Neural progenitor cell (in vitro differentiated cells): ENCODE data around the gene PRDM16. TPM values are rescaled to one million over a fixed set of nuclear protein-coding genes. Genes with fewer than 3 reads are reported as not detected.

Source experiments
- DNase-seq: peaks from one replicate; pipeline ENCODE4 v3.0.0-alpha.2; 2016; ENCODE audit warnings: low spot score
- H2AFZ ChIP-seq: fragments of 200-600 bp; sonication (generic); replicated peaks from 2 replicates; pipeline ENCODE4 v1.6.1; 2016; ENCODE audit warnings: antibody characterized with exemption
- H3F3A ChIP-seq: fragments of 200-600 bp; sonication (generic); 2 replicates; pipeline ENCODE4 v1.6.1; 2016; ENCODE audit warnings: antibody characterized with exemption, low read depth
- H3K27ac ChIP-seq: fragments of 200-600 bp; sonication (generic); 2 replicates; pipeline ENCODE4 v1.5.1; 2016; ENCODE audit warnings: mild to moderate bottlenecking
- H3K27me3 ChIP-seq: fragments of 200-600 bp; sonication (generic); 2 replicates; pipeline ENCODE4 v1.6.1; 2016; ENCODE audit warnings: mild to moderate bottlenecking, moderate library complexity
- H3K36me3 ChIP-seq: fragments of 200-600 bp; sonication (generic); 2 replicates; pipeline ENCODE4 v1.5.1; 2016
- H3K4me1 ChIP-seq: fragments of 200-600 bp; sonication (generic); 2 replicates; pipeline ENCODE4 v1.6.1; 2016; ENCODE audit warnings: mixed run types
- H3K4me2 ChIP-seq: fragments of 200-600 bp; sonication (generic); 2 replicates; pipeline ENCODE4 v1.6.1; 2016
- H3K4me3 ChIP-seq: fragments of 200-600 bp; sonication (generic); 2 replicates; pipeline ENCODE4 v1.5.1; 2016
- H3K79me2 ChIP-seq: fragments of 200-600 bp; sonication (generic); 2 replicates; pipeline ENCODE4 v1.6.1; 2016; ENCODE audit warnings: low read depth
- H3K9ac ChIP-seq: fragments of 200-600 bp; sonication (generic); 2 replicates; pipeline ENCODE4 v1.6.1; 2016
- H3K9me3 ChIP-seq: fragments of 200-600 bp; sonication (generic); 2 replicates; pipeline ENCODE4 v1.5.1; 2016; ENCODE audit warnings: low read depth
- H4K20me1 ChIP-seq: fragments of 200-600 bp; sonication (generic); 2 replicates; pipeline ENCODE4 v1.6.1; 2016; ENCODE audit warnings: low read depth
- H3K27ac Mint-ChIP-seq: 3 replicates; pipeline ENCODE4 v1.8.0; 2021; ENCODE audit warnings: mixed read lengths
- H3K27me3 Mint-ChIP-seq: 2 replicates; pipeline ENCODE4 v1.8.0; 2022; ENCODE audit warnings: low read depth, mild to moderate bottlenecking, inconsistent platforms, moderate library complexity, mixed read lengths; ENCODE audit not compliant: insufficient read depth
- H3K36me3 Mint-ChIP-seq: 3 replicates; pipeline ENCODE4 v1.8.0; 2021; ENCODE audit warnings: mixed read lengths
- H3K4me1 Mint-ChIP-seq: 3 replicates; pipeline ENCODE4 v1.8.0; 2021; ENCODE audit warnings: mixed read lengths
- H3K4me3 Mint-ChIP-seq: 3 replicates; pipeline ENCODE4 v1.8.0; 2021; ENCODE audit warnings: mild to moderate bottlenecking, moderate library complexity, mixed read lengths
- H3K9me3 Mint-ChIP-seq: 3 replicates; pipeline ENCODE4 v1.8.0; 2020; ENCODE audit warnings: mixed read lengths
- EZH2 ChIP-seq: fragments of 200-600 bp; sonication (generic); IDR thresholded peaks from 2 replicates; pipeline ENCODE4 v1.6.1; 2017; ENCODE audit warnings: antibody characterized with exemption, mild to moderate bottlenecking, moderate library complexity
- EZH2phosphoT487 ChIP-seq: fragments of 200-600 bp; sonication (generic); IDR thresholded peaks from 2 replicates; pipeline ENCODE4 v1.6.1; 2017; ENCODE audit warnings: antibody characterized with exemption
- total RNA-seq: library from RNA; depleted of rRNA; stranded (reverse); fragments of >200 nt; gene quantifications from 2 replicates; pipeline ENCODE4 v1.2.3, GENCODE V29; 2015; ENCODE audit warnings: low replicate concordance
- TF ChIP-seq, protein P1 (sequence below): fragments of 200-600 bp; sonication (generic); IDR thresholded peaks from 2 replicates; pipeline ENCODE4 v1.5.1; 2017; ENCODE audit warnings: antibody characterized with exemption, mild to moderate bottlenecking

The PRDM16 gene
- total RNA-seq, 1 donor from 2014 or later, result 1.9 TPM

DNA sequence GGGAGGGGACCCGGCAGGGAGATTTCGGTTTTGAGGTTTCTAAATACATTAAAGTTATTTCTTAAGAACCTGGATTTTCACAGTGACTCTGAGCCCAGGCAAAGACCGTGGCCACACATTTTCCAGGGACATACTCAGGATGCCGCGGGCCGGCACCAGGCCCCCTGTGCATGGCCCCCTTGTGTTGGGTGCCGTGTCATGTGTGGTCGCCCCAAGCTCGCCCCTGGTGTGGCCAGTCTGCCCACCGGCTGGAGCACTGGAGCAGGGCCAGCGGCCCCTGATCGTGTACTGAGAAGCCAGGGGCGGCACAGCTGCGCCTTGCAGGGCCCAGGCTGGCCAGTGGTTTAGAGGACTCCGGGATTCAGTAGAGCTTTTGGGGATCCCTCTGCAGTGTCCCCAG, 412.0 kb downstream of the PRDM16 start:
- Histone ChIP-seq H3K4me2 (no peak overlapping the region), H3K36me3 (no peaks in the 10 kb centered on the region), H3K4me3 (no peak overlapping the region), H3K4me1 (no peaks in the 10 kb centered on the region), H3K27me3 (no peaks in the 10 kb centered on the region), H3K9ac (no peak overlapping the region), H4K20me1 (no peaks in the 10 kb centered on the region), H3K79me2 (no peaks in the 10 kb centered on the region), H3F3A (no peaks in the 10 kb centered on the region), H3K27ac (no peak overlapping the region), H2AFZ (no peak overlapping the region), H3K9me3 (no peaks in the 10 kb centered on the region)
- Mint-ChIP-seq H3K27me3 (peaks cover 2% of the 10 kb centered on the region), H3K4me1 (no peaks in the 10 kb centered on the region), H3K27ac (no peak overlapping the region), H3K36me3 (no peaks in the 10 kb centered on the region), H3K9me3 (peaks cover 2% of the 10 kb centered on the region), H3K4me3 (no peak overlapping the region)
- no peak for DNase-seq
- TF ChIP-seq EZH2phosphoT487 (no peak), EZH2 (no peak)
- TF ChIP-seq, protein P1, sequence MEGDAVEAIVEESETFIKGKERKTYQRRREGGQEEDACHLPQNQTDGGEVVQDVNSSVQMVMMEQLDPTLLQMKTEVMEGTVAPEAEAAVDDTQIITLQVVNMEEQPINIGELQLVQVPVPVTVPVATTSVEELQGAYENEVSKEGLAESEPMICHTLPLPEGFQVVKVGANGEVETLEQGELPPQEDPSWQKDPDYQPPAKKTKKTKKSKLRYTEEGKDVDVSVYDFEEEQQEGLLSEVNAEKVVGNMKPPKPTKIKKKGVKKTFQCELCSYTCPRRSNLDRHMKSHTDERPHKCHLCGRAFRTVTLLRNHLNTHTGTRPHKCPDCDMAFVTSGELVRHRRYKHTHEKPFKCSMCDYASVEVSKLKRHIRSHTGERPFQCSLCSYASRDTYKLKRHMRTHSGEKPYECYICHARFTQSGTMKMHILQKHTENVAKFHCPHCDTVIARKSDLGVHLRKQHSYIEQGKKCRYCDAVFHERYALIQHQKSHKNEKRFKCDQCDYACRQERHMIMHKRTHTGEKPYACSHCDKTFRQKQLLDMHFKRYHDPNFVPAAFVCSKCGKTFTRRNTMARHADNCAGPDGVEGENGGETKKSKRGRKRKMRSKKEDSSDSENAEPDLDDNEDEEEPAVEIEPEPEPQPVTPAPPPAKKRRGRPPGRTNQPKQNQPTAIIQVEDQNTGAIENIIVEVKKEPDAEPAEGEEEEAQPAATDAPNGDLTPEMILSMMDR, result no peak

DNA sequence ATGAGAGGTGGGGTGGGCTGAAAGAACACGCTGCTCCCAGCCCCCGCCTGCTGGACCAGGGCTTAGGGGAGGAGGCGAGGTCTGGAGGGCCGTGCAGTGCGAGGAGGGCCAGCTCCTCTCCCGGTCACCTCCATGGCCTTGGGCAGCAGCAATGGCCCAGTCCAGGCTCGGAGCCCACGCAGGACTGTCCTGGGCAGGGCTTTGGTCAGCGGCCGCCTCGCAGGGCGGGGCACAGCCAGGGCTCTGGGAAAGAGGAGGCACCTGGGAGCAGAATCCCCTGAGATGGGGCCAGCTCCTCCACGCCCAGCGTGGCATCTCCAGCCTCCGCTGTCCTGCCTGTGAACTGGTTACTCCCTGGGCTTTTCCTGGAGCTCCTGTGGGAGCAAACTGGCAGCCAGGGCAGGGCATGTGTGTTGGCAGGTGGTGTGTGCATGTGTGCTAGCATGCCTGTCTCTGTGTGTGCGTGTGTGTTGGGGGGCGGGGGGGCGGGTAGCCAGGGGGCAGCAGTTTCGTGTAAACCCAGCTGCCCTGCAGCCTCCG, 412.9 kb downstream of the PRDM16 start:
- no peak overlapping the region for H3K27ac Mint-ChIP-seq
- Histone ChIP-seq H3K27me3 (no peaks in the 10 kb centered on the region), H2AFZ (no peak overlapping the region), H3K4me2 (no peak overlapping the region), H3K9me3 (no peaks in the 10 kb centered on the region), H3K36me3 (no peaks in the 10 kb centered on the region), H3K27ac (no peak overlapping the region), H3K79me2 (no peaks in the 10 kb centered on the region), H3F3A (no peaks in the 10 kb centered on the region), H3K4me1 (no peaks in the 10 kb centered on the region), H4K20me1 (no peaks in the 10 kb centered on the region), H3K4me3 (no peak overlapping the region), H3K9ac (no peak overlapping the region)
- peaks cover 2% of the 10 kb centered on the region for H3K9me3 Mint-ChIP-seq
- peaks cover 2% of the 10 kb centered on the region for H3K27me3 Mint-ChIP-seq
- TF ChIP-seq EZH2phosphoT487, result no peak
- TF ChIP-seq, protein P1, result no peak
- TF ChIP-seq EZH2, result no peak
- no peaks in the 10 kb centered on the region for H3K36me3 Mint-ChIP-seq
- H3K4me3 Mint-ChIP-seq, result no peak overlapping the region
- no peaks in the 10 kb centered on the region for H3K4me1 Mint-ChIP-seq
- no peak for DNase-seq

DNA sequence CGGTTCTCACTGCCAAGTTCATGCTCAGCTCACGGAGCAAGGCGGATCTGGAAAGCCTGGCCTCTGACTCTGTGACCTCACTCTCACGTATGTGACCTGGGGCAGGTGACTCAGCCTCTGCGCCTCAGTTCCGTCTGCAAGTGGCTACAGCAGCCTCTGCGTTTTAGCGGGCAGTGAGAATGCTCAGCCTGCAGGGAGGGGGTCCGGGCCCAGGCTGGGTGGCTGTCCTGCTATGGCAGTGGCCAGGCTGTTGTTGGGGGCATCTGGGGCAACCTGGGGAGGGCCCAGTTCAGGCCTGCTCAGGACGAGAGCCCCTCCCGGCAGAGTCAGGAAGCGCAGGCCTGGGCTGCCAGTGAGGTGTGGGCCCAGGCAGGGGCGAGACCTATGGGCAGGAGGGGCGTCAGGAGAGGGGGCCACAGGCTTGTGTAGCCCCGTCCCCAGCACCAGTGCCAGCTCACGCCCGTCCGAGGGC, 413.4 kb downstream of the PRDM16 start:
- H3K9ac ChIP-seq, result no peak overlapping the region
- no peaks in the 10 kb centered on the region for H3K79me2 ChIP-seq
- H3K27me3 ChIP-seq, result no peaks in the 10 kb centered on the region
- no peak overlapping the region for H3K4me3 Mint-ChIP-seq
- H3K4me1 Mint-ChIP-seq, result no peaks in the 10 kb centered on the region
- H2AFZ ChIP-seq, result no peak overlapping the region
- H3K4me1 ChIP-seq, result no peaks in the 10 kb centered on the region
- H3K4me3 ChIP-seq, result no peak overlapping the region
- H3K27ac Mint-ChIP-seq, result no peak overlapping the region
- DNase-seq, result no peak
- no peak overlapping the region for H3K27ac ChIP-seq
- no peak for TF ChIP-seq EZH2
- TF ChIP-seq, protein P1, result no peak
- no peak for TF ChIP-seq EZH2phosphoT487
- H4K20me1 ChIP-seq, result no peaks in the 10 kb centered on the region
- H3K4me2 ChIP-seq, result no peak overlapping the region
- H3K9me3 ChIP-seq, result no peaks in the 10 kb centered on the region
- H3K27me3 Mint-ChIP-seq, result peaks cover 4% of the 10 kb centered on the region
- no peaks in the 10 kb centered on the region for H3K36me3 ChIP-seq
- H3K9me3 Mint-ChIP-seq, result peaks cover 2% of the 10 kb centered on the region
- H3K36me3 Mint-ChIP-seq, result peaks cover 1% of the 10 kb centered on the region
- H3F3A ChIP-seq, result no peaks in the 10 kb centered on the region
